GM18873 (cell line): ENCODE results near the gene LUC7L.
"Not testable (repeated sequence)": the region's sequence is repeated elsewhere in the genome, so short reads cannot be mapped to it uniquely, and the experiment has no call there.

Experiments
- ATAC-seq: cut with Tn5 transposase; IDR thresholded peaks from one replicate; pipeline ENCODE4 v1.9.1; 2021; ENCODE audit warnings: mild to moderate bottlenecking, moderate library complexity, moderate number of reproducible peaks; ENCODE audit not compliant: unreplicated experiment, low FRiP score

Gene LUC7L

DNA sequence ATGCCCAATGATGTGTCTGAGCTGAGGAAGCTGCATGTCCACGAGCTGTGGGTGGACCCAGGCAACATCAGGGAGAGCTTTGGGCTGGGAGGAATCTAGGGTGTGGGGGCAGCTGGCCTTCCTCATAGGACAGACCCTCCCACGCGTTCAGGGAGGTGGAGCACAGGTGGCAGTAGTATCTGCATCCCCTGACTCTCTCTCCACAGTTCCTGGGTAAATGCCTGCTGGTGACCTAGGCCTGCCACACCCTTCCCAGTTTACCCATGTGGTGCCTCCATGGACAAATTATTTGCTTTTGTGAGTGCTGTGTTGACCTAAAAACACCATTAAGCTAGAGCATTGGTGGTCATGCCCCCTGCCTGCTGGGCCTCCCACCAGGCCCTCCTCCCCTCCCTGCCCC is 60.2 kb downstream of the LUC7L start:
- no peak for ATAC-seq

DNA sequence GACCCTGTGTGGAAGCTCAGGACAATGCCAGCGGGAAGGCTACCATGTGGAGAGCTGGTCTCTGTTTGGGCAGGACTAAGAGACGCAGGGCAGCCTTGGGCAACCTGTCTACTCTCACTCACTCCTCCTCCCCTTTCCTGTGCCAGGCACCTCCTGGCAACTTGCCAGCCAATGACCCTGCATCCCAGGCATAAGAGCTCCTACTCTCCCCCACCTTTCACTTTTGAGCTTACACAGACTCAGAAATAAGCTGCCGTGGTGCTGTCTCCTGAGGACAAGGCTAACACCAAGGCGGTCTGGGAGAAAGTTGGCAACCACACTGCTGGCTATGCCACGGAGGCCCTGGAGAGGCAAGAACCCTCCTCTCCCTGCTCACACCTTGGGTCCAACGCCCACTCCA is 60.8 kb downstream of the LUC7L start:
- no peak for ATAC-seq

DNA sequence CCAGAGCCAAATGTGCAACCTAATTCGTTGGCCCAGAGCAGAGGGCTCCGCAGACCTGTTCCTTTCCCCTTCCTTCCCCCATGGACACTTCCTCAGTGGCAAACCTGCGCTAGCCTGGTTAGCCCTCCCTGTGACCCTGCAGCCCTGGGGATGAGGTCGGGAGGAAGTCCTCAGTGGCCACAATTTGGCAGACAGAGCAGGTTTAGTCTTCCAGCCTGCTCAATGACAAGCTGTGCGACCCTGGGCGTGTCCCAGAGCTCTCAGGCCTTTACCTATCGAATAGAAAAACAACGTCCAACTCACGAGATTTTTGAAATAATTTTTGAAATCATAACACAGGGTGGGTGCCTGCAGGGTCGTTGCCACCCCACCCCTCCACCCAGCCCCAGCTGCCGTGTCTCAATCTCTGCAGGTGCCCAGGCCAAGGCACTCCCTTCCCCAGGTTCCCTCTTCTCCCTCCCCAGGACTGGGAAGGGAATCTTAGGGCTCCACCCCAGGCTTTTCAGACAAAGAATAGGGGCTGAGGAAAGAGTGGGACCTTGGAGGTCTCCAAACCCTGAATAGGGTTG is 62.0 kb downstream of the LUC7L start:
- ATAC-seq = no peak

DNA sequence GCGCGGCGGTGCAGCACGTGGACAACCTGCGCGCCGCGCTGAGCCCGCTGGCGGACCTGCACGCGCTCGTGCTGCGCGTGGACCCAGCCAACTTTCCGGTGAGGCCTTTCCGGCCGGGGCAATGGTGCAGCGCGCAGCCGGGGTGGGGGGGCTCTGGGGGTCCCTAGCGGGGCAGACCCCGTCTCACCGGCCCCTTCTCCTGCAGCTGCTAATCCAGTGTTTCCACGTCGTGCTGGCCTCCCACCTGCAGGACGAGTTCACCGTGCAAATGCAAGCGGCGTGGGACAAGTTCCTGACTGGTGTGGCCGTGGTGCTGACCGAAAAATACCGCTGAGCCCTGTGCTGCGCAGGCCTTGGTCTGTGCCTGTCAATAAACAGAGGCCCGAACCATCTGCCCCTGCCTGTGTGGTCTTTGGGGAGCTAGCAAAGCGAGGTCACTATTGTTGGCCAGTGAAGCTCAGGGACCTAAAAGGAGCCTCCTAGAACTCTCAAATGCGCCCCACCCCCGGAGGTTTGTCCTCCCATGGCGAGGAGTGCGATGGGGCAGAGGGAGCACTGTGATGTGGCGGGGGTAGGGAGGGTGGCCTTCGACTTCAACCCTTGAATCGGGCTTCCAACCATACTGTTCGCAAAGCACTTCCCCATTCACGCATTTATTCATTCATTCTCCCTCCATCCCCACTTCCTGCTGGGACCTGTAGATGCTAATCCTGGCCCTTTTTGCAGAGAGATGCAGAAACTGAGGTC is 62.7 kb downstream of the LUC7L start:
- no peak for ATAC-seq

DNA sequence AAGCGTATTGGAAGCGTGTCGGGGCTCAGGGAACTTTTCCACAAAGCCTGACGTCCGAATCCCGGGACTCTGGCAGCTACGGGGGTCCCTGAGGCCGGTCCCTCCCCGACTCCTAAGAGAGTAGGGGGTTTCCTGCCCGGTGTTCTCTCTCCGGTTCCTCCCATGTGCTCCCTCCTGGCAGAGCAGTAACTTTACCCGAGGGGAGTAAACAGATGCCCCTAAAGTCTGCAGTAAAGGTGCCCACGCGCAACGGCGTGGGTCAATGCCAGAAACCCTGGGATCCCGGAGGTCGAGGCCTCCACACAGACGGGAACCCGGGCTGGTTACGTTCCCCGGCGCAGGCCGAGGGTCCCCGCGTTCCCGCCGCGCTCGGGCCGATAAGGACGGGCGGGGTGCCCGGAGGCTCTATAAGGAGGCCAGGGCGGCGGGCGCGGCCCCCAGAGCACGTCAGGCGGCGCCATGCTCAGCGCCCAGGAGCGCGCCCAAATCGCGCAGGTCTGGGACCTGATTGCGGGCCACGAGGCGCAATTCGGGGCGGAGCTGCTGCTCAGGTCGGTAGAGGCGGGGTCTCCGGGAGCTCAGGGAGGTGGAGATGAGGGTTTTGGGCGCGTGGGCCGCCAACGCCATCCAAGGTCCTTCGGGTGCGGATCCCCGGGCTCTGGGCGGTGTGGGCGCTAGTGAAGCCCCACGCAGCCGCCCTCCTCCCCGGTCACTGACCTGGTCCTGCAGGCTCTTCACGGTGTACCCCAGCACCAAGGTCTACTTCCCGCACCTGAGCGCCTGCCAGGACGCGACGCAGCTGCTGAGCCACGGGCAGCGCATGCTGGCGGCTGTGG is 63.5 kb downstream of the LUC7L start, which contains the start of gene HBM:
HBM (plus strand) TSS at position 440 of the 836 bp plus-strand sequence; CDS start at position 460, 20 bp downstream.
- ATAC-seq = no peak

DNA sequence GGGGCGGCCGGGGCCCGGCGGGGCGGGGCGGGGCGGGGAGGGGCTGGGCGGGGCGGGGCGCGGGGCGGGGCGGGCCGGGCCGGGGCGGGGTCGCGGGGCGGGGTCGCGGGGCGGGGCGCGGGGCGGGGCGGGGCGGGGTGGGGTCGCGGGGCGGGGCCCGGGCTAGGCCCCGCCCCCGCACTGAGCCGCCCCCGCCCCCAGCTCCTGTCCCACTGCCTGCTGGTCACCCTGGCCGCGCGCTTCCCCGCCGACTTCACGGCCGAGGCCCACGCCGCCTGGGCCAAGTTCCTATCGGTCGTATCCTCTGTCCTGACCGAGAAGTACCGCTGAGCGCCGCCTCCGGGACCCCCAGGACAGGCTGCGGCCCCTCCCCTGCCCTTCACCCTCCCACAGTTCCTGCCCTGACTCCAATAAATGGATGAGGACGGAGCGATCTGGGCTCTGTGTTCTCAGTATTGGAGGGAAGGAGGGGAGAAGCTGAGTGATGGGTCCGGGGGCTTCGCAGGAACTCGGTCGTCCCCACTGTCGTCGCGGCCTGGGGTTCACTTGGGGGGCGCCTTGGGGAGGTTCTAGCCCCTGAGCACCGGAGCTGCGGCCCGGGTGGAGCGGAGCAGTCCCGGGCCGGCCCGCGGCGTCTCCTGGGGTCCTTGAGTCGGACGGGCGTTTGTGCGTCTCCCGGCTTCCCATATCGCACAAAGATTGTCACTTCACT is 64.3 kb downstream of the LUC7L start:
- ATAC-seq = no peak

DNA sequence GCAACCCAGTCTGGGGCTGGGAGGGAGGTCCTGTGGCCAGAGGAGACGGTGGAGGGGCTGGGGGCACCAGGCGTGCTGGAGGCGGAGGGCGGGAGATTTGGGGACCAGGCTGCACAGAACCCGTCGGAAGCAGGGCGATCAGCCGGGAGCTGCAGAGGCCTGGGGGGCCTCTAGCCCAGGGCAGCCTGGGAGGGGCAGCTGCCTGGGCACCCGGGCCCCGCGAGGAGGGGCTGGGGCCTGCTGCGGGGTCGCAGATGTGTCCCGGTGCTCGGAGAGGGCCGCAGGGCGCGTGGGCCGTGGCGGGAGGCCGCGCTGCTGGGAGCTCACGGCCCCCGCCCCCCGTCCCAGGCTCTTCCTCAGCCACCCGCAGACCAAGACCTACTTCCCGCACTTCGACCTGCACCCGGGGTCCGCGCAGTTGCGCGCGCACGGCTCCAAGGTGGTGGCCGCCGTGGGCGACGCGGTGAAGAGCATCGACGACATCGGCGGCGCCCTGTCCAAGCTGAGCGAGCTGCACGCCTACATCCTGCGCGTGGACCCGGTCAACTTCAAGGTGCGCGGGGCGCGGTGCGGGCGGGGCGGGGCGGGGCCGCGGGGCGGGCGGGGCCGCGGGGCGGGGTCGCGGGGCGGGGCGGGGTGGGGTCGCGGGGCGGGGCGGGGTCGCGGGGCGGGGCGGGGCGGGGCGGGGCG is 65.0 kb downstream of the LUC7L start:
- not testable (repeated sequence) for ATAC-seq

DNA sequence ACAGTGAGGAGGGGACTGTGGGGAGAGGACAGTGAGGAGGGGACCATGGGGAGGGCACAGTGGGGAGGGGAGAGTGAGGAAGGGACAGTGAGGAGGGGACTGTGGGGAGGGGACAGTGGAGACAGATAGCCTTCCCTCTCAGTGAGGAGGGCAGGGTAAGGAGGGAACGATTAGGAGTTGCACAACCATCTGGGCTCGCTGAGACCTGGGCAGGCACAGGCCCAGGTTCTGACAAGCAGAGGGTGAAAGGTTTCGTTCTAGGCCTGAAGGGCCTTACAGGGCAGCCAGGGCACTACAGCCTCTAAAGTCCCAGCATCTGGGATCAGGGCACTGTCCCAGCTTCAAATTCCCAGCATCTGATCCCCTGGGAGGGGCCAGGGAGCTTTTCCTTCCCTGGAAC is 65.6 kb downstream of the LUC7L start:
- not testable (repeated sequence) for ATAC-seq

DNA sequence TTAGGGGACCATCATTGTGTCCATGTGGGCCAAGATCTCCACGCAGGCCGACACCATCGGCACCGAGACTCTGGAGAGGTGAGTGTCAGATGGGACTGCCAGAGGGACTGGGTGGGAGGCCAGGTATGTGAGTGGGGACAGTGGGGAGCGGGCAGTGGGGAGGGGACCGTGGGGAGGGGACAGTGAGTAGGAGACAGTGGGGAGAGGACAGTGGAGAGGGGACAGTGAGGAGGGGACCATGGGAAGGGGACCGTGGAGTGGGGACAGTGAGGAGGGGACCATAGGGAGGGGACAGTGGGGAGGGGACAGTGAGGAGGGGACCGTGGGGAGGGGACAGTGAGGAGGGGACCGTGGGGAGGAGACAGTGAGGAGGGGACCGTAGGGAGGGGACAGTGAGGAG is 66.1 kb downstream of the LUC7L start:
- not testable (repeated sequence) for ATAC-seq

DNA sequence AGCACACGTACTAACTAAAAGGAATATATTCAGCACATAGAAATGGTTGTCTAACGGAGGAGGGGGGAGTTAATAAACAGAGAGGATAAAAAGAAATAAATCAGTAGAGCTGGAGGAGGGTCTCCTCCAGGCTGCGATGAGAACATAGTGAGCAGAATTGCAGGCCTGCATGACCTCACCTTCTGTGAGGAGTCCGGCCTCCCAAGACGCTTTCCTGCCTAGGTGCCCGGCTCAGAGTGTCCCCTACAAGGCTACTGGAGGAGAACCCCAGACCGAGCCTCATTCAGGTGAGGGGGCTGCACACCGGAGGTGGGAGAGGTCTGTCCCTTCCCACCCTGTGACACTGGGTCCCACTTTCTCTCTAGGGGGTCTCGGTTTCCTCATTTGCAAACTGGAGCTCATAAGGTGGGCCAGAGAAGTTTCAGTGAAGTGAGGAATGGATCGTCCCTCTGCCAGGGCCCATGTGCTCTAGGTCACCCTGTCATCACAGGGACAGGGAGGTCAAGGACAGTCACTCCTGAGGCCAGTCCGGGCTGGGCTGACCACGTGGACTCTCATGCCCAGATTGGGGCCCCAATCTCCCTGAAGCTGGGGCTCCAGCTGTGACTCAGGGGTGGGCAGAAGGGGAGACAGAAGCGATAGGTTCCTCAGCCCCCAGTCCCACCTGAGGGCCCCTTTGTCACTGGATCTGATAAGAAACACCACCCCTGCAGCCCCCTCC is 66.8 kb downstream of the LUC7L start:
- ATAC-seq = no peak

DNA sequence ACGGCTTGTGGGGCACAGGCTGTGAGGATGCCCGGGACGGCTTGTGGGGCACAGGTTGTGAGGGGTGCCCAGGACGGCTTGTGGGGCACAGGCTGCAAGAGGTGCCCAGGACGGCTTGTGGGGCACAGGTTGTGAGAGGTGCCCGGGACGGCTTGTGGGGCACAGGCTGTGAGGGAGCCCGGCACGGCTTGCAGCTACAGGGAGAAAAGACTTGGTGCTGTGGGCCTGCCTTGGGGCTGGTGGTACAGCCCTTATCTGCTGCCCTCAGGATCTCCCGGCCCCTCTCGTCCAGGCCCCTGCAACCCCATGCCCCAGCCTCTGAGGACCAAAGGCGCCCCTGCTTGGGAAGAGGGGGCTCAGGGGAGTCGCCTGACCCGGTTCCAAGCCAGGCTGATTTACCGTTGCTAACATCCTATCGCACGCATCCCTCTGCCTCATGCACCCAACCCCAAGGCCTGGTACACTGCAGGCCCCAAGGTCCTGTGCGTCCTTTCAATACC is 68.5 kb downstream of the LUC7L start:
- ATAC-seq = no peak

DNA sequence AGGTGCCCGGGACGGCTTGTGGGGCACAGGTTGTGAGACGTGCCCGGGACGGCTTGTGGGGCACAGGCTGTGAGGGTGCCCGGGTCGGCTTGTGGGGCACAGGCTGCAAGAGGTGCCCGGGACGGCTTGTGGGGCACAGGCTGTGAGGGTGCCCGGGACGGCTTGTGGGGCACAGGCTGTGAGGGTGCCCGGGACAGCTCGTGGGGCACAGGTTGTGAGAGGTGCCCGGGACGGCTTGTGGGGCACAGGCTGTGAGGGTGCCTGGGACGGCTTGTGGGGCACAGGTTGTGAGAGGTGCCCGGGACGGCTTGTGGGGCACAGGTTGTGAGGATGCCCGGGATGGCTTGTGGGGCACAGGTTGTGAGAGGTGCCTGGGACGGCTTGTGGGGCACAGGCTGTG is 69.0 kb downstream of the LUC7L start:
- ATAC-seq = not testable (repeated sequence)

DNA sequence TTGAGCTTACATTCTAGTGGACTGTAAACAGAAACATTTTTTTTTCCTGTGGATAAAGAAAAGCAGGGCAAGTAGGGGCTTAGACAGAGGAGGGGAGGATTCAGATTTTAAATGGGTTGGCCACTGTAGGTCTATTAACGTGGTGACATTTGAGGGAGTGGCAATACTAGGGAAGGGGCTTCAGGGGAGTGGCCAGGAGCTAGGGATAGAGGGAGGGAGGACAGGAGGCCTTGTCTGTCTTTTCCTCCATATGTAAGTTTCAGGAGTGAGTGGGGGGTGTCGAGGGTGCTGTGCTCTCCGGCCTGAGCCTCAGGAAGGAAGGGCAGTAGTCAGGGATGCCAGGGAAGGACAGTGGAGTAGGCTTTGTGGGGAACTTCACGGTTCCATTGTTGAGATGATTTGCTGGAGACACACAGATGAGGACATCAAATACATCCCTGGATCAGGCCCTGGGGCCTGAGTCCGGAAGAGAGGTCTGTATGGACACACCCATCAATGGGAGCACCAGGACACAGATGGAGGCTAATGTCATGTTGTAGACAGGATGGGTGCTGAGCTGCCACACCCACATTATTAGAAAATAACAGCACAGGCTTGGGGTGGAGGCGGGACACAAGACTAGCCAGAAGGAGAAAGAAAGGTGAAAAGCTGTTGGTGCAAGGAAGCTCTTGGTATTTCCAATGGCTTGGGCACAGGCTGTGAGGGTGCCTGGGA is 70.0 kb downstream of the LUC7L start:
- no peak for ATAC-seq

DNA sequence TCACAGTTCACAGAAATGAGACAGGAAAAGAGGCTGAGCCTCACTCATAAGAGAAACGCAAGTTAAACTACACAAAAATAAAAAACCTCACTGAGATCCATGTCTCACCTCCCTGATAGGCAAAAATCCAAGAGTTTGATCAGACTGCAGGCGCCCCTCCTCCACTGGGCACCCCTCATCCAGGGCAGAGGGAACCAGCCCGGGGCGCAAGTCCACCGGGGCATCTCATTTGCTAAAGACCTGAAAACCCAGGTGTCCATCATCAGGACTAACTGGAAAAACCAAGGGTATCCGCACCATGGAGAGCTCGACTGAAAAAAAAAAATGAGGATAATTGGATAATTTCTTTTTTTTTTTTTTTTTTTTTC is 74.2 kb downstream of the LUC7L start:
- ATAC-seq = no peak

DNA sequence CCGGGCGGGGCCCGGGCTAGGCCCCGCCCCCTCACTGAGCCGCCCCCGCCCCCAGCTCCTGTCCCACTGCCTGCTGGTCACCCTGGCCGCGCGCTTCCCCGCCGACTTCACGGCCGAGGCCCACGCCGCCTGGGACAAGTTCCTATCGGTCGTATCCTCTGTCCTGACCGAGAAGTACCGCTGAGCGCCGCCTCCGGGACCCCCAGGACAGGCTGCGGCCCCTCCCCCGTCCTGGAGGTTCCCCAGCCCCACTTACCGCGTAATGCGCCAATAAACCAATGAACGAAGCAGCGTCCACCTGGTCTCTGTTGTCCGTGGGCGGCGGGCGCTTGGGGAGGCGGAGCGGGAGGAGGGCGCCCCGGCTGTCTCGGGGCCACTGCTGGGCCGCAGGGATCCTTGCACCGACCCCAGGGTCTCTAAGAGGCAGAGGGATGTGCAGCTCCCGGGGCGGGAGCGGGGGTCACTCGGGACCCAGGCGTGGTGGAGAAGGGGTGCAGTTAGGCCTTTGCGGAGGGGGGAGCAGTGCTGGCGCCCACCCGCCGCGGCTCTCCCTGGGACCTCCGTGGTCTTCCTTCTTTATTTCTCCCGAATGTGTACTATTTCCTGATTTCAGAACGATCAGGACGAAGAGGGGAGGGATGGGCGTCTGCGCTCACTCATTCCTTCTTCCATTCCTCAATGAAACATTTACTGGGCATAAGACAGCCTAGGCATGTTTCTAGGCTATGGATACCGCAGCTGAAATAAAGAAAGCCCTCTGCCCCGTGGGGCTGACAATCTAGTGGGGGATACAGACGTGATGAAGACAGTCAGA is 74.8 kb downstream of the LUC7L start:
- ATAC-seq = no peak

DNA sequence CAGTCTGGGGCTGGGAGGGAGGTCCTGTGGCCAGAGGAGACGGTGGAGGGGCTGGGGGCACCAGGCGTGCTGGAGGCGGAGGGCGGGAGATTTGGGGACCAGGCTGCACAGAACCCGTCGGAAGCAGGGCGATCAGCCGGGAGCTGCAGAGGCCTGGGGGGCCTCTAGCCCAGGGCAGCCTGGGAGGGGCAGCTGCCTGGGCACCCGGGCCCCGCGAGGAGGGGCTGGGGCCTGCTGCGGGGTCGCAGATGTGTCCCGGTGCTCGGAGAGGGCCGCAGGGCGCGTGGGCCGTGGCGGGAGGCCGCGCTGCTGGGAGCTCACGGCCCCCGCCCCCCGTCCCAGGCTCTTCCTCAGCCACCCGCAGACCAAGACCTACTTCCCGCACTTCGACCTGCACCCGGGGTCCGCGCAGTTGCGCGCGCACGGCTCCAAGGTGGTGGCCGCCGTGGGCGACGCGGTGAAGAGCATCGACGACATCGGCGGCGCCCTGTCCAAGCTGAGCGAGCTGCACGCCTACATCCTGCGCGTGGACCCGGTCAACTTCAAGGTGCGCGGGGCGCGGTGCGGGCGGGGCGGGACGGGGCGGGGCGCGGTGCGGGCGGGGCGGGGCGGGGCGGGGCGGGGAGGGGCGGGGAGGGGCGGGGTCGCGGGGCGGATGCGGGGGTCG is 75.6 kb downstream of the LUC7L start:
- not testable (repeated sequence) for ATAC-seq

DNA sequence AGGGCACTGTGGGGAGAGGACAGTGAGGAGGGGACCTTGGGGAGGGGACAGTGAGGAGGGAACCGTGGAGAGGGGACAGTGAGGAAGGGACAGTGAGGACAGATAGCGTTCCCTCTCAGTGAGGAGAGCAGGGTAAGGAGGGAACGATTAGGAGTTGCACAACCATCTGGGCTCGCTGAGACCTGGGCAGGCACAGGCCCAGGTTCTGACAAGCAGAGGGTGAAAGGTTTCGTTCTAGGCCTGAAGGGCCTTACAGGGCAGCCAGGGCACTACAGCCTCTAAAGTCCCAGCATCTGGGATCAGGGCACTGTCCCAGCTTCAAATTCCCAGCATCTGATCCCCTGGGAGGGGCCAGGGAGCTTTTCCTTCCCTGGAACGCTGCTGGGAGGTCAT is 76.1 kb downstream of the LUC7L start:
- not testable (repeated sequence) for ATAC-seq
